Activated gamma-delta T cell treated with Interleukin-2 at 50 U/mL for 16 hours (primary cell): Measurements from ENCODE around the gene KIFC1.
"Not testable (repeated sequence)": the region's sequence is repeated elsewhere in the genome, so short reads cannot be mapped to it uniquely, and the experiment has no call there.

Experiments used
- DNase-seq: peaks from one replicate; pipeline ENCODE4 v3.0.0-alpha.2; 2020

Gene KIFC1

DNA sequence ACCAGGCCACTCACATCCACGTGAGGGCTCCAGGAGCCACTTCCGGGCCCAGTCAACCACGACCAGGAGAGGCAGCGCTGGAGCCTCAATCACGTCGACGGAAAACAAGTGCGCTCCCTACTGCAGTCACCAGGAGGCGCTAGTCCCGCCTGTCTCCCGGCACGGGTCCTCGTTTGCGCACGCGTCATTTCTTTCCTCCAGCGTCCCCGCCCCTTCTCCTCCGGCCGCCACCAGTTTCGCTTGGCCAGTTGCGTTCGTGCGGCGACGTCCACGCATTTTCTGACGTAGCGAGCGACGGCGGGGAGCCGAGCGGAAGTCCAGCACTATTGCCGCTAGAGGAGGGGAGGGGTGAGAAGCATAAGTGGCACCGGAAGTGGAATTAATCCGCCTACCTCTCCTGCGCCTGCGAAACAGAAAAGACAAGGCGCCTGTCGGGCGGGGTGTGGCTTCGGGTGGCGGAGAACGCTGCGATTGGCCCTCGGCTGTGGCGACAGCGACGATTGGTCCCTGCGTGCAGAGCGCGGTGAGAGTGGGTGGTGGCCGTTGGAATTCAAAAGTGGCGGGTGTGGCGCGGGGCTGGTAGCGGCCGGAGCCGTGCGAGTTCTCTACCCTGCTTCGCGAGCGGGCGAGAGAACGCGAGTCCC, at the start of gene KIFC1:
Gene KIFC1, plus strand, starts transcription at position 546 of the 644 bp plus-strand sequence. CDS start 163 bp downstream, outside the sequence.
- peak; percentile 99 for DNase-seq

DNA sequence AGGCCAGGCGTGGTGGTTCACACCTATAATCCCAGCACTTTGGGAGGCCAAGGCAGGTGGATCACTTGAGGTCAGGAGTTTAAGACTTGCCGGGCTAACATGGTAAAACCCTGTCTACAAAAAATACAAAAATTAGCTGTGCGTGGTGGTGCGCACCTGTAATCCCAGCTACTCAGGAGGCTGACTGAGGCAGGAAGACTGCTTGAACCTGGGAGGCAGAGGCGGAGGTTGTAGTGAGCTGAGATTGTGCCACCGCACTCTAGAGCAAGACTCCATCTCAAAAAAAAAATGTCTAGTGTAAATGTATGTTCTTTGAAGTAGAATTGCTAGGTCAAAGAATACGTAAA, 48.0 kb upstream of the KIFC1 start:
- DNase-seq: not testable (repeated sequence)

- DNase-seq: peak; percentile 66
These were observed 47.5 kb upstream of the KIFC1 start for GRCh38 chr6:33343953-33344611.

DNA sequence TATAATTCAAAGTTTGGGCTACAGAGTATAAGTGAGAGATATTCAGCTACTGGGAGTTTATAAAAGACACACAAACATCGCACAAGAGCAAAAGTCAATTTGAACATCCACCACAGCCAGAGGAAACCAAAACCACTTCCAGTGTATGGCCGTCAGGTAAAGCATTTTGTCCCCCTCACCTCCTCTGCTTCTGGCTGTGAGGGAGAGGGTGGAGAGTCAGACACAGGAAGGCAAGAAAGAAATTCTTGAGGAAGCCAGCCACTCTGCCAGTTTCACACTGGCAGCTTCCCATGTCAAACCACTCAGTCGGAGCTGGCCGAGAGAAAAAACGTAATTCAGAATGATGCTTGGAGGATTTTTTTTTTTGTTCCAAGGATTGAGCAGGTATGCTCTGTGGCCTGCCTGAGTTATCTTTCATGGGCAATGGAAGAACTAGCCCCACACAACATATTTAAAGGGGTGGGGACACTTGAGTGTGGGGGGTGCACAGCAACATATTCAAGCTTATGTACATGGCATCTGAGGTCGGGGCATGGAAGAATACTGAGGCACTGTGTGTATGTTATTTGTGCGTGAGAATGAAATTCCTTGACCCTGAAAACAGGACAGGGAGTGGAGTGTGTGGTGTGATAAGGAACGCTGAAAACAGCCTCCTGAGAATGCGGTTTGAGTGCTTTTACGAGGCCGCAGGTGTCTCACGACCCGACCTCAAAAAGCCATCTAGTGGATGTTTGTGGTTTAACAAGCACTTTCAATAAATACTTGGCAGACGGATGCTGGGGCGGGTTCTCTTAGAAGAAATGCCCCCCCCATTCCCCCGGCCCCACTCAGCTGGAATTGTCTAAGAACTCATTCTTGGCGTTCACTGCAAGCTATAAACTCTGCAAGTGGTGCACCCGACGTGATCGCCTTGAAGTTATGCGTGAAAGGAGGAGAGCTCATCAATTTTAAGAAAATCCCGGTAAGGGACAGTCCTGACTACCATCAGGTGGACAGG, 46.6 kb upstream of the KIFC1 start:
- DNase-seq: peak; percentile 68

DNA sequence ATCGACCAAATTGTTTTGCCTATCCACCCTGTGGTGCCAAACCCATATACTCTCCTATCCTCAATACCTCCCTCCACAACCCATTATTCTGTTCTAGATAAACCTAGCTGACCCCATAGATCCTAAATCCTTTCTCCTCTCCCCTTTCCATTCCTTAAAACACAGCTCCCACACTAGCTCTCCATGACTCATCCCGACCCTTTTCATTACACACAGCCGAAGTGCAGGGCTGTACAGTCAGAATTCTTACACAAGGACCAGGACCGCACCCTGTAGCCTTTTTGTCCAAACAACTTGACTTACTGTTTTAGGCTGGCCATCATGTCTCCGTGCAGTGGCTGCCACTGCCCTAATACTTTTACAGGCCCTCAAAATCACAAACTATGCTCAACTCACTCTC, 44.7 kb upstream of the KIFC1 start:
- DNase-seq: not testable (repeated sequence)

GRCh38 chr6:33347816-33348215, 43.8 kb upstream of the KIFC1 start:
- DNase-seq: no peak

DNA sequence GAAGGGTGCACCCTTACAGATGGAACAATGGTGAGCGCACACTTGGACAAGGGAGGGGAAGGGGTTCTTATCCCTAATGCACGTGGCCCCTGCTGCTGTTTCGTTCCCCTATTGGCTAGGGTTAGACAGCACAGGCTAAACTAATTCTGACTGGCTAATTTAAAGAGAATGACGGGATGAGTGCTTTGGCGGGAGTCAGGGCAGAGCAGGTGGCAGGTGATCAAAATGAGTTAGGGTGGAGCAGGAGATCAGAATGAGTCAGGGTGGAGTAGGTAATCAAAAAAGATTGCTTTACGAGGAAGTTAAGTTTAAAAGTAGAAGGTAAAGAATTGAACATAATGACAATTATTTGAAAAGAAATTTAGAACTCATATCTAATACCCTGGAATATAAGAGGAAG, 35.8 kb upstream of the KIFC1 start:
- DNase-seq: not testable (repeated sequence)

- DNase-seq: no peak
These were observed 35.3 kb upstream of the KIFC1 start for GRCh38 chr6:33356295-33356694.

DNA sequence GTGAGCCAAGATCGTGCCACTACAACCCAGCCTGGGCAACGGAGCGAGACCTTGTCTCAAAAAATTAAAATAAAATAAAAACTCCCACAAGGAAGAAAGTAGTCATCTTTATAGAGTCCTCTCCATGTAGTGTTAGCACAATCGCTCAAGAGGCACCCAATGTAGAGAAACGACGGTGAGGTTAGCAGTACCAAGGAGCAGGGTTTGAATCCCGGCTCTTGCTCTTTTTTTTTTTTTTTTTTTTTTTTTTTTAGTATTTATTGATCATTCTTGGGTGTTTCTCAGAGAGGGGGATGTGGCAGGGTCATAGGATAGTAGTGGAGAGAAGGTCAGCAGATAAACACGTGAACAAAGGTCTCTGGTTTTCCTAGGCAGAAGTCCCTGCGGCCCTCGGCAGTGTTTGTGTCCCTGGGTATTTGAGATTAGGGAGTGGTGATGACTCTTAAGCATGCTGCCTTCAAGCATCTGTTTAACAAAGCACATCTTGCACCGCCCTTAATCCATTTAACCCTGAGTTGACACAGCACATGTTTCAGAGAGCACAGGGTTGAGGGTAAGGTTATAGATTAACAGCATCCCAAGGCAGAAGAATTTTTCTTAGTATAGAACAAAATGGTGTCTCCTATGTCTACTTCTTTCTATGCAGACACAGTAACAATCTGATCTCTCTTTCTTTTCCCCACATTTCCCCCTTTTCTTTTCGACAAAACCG, 34.3 kb upstream of the KIFC1 start:
- not testable (repeated sequence) for DNase-seq

GRCh38 chr6:33359331-33359730, 32.3 kb upstream of the KIFC1 start:
- no peak for DNase-seq

GRCh38 chr6:33363486-33363885, 28.1 kb upstream of the KIFC1 start:
- DNase-seq: not testable (repeated sequence)

GRCh38 chr6:33364475-33365205, 27.0 kb upstream of the KIFC1 start:
- DNase-seq: not testable (repeated sequence)

- DNase-seq: not testable (repeated sequence)
These were observed 26.2 kb upstream of the KIFC1 start for GRCh38 chr6:33365206-33365971.

DNA sequence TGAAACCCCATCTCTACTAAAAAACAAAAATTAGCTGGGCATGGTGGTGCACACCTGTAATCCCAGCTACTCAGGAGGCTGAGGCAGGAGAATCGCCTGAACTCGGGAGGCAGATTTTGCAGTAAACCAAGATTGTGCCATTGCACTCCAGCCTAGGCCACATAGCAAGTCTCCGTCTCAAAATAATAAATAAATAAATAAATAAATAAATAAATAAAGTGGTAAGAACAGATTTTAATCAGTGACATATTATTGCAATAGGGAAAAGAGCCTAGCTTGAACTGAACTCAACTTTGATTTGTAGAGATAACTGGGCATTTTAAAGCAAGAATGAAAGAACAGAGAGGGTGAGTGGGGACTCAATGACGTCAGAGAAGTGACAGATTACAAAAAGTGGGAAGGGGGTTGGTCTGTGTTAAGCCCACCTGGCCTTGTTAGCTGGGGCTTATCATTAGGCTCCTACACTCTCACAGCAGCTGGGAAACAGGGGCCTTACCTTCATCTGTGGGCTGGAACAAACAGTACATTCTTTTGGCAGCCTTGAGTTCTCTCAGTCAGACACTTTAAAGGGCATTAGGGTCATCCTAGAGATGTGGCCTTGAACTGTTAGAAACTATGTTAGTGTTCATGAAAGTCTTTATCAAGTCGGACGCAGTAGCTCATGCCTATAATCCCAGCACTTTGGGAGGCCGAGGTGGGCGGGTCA, 24.5 kb upstream of the KIFC1 start:
- DNase-seq: no peak

GRCh38 chr6:33367715-33368025, 24.0 kb upstream of the KIFC1 start:
- DNase-seq: not testable (repeated sequence)

DNA sequence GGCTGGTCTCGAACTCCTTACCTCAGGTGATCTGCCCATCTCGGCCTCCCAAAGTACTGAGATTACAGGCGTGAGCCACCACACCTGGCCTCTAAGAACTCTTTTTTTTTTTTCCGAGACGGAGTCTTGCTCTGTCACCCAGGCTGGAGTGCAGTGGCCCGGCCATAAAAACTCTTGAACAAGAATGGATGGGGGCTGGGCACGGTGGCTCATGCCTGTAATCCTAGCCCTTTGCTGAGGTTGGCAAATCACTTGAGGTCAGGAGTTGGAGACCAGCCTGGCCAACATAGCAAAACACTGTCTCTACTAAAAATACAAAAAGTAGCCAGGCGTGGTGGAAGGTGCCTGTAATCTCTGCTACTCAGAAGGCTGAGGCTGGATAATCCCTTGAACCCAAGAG, 19.7 kb upstream of the KIFC1 start:
- DNase-seq: not testable (repeated sequence)

- no peak for DNase-seq
These were observed 19.0 kb upstream of the KIFC1 start for GRCh38 chr6:33372526-33373123.

DNA sequence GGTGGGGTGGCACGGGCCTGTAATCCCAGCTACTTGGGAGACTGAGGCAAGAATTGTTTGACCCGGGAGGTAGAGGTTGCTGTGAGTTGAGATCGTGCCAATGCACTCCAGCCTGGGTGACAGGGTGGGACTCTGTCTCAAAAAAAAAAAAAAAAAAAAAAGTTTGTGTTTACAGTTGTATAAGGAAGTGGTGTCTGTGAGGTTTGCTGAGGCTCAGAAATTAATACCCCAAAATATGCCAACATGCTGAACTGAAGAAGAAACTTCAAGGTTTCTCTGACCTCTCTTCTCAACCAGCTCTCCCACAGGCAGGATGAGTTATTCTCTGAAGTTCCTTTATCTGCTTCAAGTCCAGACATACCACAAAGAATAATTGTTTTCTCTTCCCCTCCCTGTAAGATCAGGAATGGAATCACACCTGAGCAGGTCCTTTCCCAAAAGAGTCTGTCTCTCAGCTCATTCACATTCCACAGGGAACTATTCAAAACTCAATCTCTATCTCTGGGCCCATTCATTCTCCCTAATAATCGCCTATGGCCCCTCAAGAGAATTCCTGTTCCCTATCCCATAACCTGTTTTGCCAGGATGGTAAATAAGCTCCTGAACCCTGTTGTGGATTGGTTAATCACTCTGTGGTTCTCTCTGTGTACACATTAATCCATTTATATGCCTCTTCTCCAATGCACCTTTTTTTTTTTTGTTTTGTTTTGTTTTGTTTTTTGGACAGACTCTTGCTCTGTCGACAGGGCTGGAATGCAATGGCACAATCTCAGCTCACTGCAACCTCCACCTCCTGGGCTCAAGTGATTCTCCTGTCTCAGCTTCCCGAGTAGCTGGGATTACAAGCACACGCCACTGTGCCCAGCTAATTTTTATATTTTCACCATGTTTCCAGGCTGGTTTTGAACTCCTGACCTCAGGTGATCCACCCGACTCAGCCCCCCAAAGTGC, 17.4 kb upstream of the KIFC1 start:
- DNase-seq: no peak

- no peak for DNase-seq
These were observed 16.4 kb upstream of the KIFC1 start for GRCh38 chr6:33375143-33375671.
